Activated CD4-positive, alpha-beta memory T cell treated with anti-CD3 and anti-CD28 coated beads for 36 hours (primary cell): ENCODE measurements around the gene ACKR3. TPM values are rescaled to one million over a fixed set of nuclear protein-coding genes. Genes with fewer than 3 reads are reported as not detected.

ENCODE experiments used
- CTCF ChIA-PET: fragments of 350-600 bp; sonication (Branson Sonifier 250); formaldehyde crosslinking; loops from one replicate; lab custom pipeline; 2021; ENCODE audit warnings: antibody characterized with exemption, inconsistent platforms; lab: Charles Lee
- POLR2A ChIA-PET: fragments of 350-600 bp; sonication (Branson Sonifier 250); formaldehyde crosslinking; loops from one replicate; lab custom pipeline; 2021; ENCODE audit warnings: antibody characterized with exemption; lab: Charles Lee
- DNase-seq: peaks from one replicate; pipeline ENCODE4 v3.0.0-alpha.2; 2020
- H3K27ac Mint-ChIP-seq: one replicate; pipeline ENCODE4 v1.8.0; 2021; ENCODE audit warnings: mixed read lengths
- H3K27me3 Mint-ChIP-seq: one replicate; pipeline ENCODE4 v1.8.0; 2021; ENCODE audit warnings: mixed read lengths
- H3K36me3 Mint-ChIP-seq: one replicate; pipeline ENCODE4 v1.8.0; 2021; ENCODE audit warnings: mixed read lengths
- H3K4me1 Mint-ChIP-seq: one replicate; pipeline ENCODE4 v1.8.0; 2021; ENCODE audit warnings: low read depth, mixed read lengths
- H3K4me3 Mint-ChIP-seq: one replicate; pipeline ENCODE4 v1.8.0; 2021; ENCODE audit warnings: mild to moderate bottlenecking, mixed read lengths
- H3K9me3 Mint-ChIP-seq: one replicate; pipeline ENCODE4 v1.8.0; 2021; ENCODE audit warnings: mixed read lengths
- intact Hi-C: fragments of 100-400 bp; cut with micrococcal nuclease; formaldehyde crosslinking; loops from one replicate; pipeline ENCODE4 v1.15.1; 2023
- total RNA-seq, 2 experiments: library from RNA; stranded (reverse); gene quantifications; one replicate each; pipeline ENCODE4 v1.2.3, GENCODE V29; 2021

Gene ACKR3
- total RNA-seq, 2 experiments from 2014 or later: 1.2 TPM

- no peak for DNase-seq
- Mint-ChIP-seq H3K27ac (no peak overlapping the region), H3K4me3 (no peak overlapping the region), H3K27me3 (no peaks in the 10 kb centered on the region), H3K4me1 (no peaks in the 10 kb centered on the region), H3K9me3 (no peaks in the 10 kb centered on the region), H3K36me3 (peaks cover 16% of the 10 kb centered on the region)
- ChIA-PET CTCF (no interaction called here), POLR2A (no interaction called here)
- intact Hi-C loops: no loop called here
Measured at GRCh38 chr2:236579746-236580315, 10.2 kb downstream of the ACKR3 start.

DNA sequence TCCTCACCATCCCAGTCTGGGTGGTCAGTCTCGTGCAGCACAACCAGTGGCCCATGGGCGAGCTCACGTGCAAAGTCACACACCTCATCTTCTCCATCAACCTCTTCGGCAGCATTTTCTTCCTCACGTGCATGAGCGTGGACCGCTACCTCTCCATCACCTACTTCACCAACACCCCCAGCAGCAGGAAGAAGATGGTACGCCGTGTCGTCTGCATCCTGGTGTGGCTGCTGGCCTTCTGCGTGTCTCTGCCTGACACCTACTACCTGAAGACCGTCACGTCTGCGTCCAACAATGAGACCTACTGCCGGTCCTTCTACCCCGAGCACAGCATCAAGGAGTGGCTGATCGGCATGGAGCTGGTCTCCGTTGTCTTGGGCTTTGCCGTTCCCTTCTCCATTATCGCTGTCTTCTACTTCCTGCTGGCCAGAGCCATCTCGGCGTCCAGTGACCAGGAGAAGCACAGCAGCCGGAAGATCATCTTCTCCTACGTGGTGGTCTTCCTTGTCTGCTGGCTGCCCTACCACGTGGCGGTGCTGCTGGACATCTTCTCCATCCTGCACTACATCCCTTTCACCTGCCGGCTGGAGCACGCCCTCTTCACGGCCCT, 11.2 kb downstream of the ACKR3 start:
- ChIA-PET POLR2A (no interaction called here), CTCF (interaction anchor here (1.0 kb wide), 1 partner anchor 68 kb away, joined by 4 read pairs; no protein-coding TSS in a partner anchor)
- Mint-ChIP-seq H3K4me3 (no peak overlapping the region), H3K36me3 (peaks cover 16% of the 10 kb centered on the region), H3K4me1 (no peaks in the 10 kb centered on the region), H3K27me3 (no peaks in the 10 kb centered on the region), H3K9me3 (no peaks in the 10 kb centered on the region), H3K27ac (no peak overlapping the region)
- intact Hi-C loops: no loop called here
- no peak for DNase-seq

DNA sequence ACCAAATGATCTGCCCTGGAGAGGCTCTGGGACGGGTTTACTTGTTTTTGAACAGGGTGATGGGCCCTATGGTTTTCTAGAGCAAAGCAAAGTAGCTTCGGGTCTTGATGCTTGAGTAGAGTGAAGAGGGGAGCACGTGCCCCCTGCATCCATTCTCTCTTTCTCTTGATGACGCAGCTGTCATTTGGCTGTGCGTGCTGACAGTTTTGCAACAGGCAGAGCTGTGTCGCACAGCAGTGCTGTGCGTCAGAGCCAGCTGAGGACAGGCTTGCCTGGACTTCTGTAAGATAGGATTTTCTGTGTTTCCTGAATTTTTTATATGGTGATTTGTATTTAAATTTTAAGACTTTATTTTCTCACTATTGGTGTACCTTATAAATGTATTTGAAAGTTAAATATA, 11.9 kb downstream of the ACKR3 start:
- CTCF ChIA-PET: interaction anchor here (1.0 kb wide), 1 partner anchor 68 kb away, joined by 4 read pairs; no protein-coding TSS in a partner anchor
- H3K4me3 Mint-ChIP-seq: no peak overlapping the region
- H3K27ac Mint-ChIP-seq: no peak overlapping the region
- no peaks in the 10 kb centered on the region for H3K27me3 Mint-ChIP-seq
- H3K4me1 Mint-ChIP-seq: no peaks in the 10 kb centered on the region
- POLR2A ChIA-PET: no interaction called here
- H3K36me3 Mint-ChIP-seq: peaks cover 16% of the 10 kb centered on the region
- DNase-seq: no peak
- peaks cover 5% of the 10 kb centered on the region for H3K9me3 Mint-ChIP-seq
- intact Hi-C loops: no loop called here

DNA sequence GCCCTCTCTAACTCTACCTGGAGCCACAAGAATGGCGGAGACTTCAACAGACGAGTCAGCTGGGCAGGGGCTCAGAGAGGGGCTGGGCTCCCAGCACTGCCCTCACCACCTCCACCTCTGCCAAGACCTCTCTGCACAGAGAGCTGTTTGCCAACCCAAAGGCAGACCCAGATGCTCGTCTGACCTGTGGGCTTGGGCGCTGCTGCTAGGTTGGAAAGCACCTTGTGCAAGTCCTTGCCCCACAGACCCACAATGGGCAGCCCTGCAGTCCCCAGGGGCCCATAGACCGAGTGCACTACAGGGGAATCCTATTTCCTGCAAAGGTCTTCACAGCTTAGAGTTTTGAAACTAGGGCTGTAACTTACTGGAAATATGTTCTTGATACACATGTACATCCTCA, 13.3 kb downstream of the ACKR3 start:
- ChIA-PET CTCF (interaction anchor here (1.0 kb wide), 1 partner anchor 14 kb away, joined by 4 read pairs; the partner anchor contains the start of gene ACKR3), POLR2A (no interaction called here)
- Mint-ChIP-seq H3K27ac (no peak overlapping the region), H3K4me1 (no peaks in the 10 kb centered on the region), H3K36me3 (peaks cover 16% of the 10 kb centered on the region), H3K4me3 (no peak overlapping the region), H3K27me3 (no peaks in the 10 kb centered on the region), H3K9me3 (peaks cover 6% of the 10 kb centered on the region)
- DNase-seq: no peak
- intact Hi-C loops: no loop called here

GRCh38 chr2:236583621-236584203, 14.1 kb downstream of the ACKR3 start:
- no peak for DNase-seq

GRCh38 chr2:236584521-236585384, 15.1 kb downstream of the ACKR3 start:
- no peaks in the 10 kb centered on the region for H3K27me3 Mint-ChIP-seq
- no peaks in the 10 kb centered on the region for H3K4me1 Mint-ChIP-seq
- no peak overlapping the region for H3K4me3 Mint-ChIP-seq
- no peak overlapping the region for H3K27ac Mint-ChIP-seq
- intact Hi-C loops: no loop called here
- H3K9me3 Mint-ChIP-seq: peaks cover 6% of the 10 kb centered on the region
- peaks cover 16% of the 10 kb centered on the region for H3K36me3 Mint-ChIP-seq
- no peak for DNase-seq
- POLR2A ChIA-PET: no interaction called here
- CTCF ChIA-PET: no interaction called here

More at GRCh38 chr2:236583621-236584203, 14.1 kb downstream of the ACKR3 start:
- Mint-ChIP-seq H3K4me1 (no peaks in the 10 kb centered on the region), H3K4me3 (no peak overlapping the region), H3K27ac (no peak overlapping the region), H3K9me3 (peaks cover 6% of the 10 kb centered on the region), H3K36me3 (peaks cover 16% of the 10 kb centered on the region), H3K27me3 (no peaks in the 10 kb centered on the region)
- intact Hi-C loops: no loop called here
- ChIA-PET CTCF (no interaction called here), POLR2A (no interaction called here)

- peaks cover 7% of the 10 kb centered on the region for H3K36me3 Mint-ChIP-seq
- H3K4me3 Mint-ChIP-seq: no peak overlapping the region
- no peak for DNase-seq
- ChIA-PET CTCF (no interaction called here), POLR2A (no interaction called here)
- H3K4me1 Mint-ChIP-seq: no peaks in the 10 kb centered on the region
- no peaks in the 10 kb centered on the region for H3K27me3 Mint-ChIP-seq
- intact Hi-C loops: no loop called here
- H3K27ac Mint-ChIP-seq: no peak overlapping the region
- peaks cover 6% of the 10 kb centered on the region for H3K9me3 Mint-ChIP-seq
Measured at GRCh38 chr2:236585966-236586365, 16.3 kb downstream of the ACKR3 start.

DNA sequence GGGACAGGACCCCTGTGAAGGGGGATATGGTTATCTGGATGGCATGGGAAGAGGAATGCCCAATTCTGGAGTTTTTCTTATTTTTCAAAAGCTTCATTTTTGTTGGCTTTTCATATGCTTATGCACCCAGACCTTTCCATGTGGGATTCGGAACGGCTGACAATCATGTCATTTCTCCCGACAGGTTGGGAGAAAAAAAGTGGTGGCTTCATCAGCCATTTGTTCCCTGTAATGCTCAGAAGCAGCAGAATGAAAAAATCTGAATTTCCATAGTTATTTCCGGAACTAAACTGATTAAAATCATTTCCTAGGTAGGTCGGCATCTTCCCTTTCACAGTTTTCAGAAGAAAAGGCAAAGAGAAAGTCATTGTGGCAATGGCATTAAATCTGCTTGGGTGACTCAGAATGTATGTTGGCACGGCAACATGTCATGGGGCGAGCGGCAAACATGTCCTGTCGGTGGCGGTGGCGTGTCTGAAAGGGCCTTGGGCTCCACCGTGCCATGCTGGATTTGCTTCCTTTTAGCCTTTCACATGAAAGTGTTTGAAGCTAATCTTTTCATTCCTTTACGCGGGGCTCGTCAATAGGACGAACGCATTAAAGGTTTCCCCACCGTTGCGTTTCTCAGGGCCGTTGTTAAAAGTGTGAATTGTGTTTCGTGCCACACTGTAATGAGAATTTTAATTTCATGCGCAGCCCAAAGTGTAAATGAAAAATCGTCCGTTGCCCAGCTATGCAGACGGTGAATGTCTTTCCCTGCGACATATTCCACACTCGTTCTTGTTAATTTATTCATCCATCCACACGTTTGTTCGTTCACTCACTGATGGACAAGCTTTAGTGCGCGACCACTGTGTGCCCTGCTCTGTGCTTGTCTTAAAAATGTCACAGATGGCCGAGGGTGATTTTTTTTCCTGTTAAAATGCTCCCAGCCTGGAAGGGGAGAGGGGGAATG, 18.5 kb downstream of the ACKR3 start:
- peaks cover 6% of the 10 kb centered on the region for H3K9me3 Mint-ChIP-seq
- H3K27me3 Mint-ChIP-seq: no peaks in the 10 kb centered on the region
- H3K4me3 Mint-ChIP-seq: no peak overlapping the region
- no peaks in the 10 kb centered on the region for H3K36me3 Mint-ChIP-seq
- intact Hi-C loops: no loop called here
- no peak for DNase-seq
- CTCF ChIA-PET: interaction anchor here (1.2 kb wide), 1 partner anchor 18 kb away, joined by 3 read pairs; the partner anchor contains the start of gene ACKR3
- no peaks in the 10 kb centered on the region for H3K4me1 Mint-ChIP-seq
- H3K27ac Mint-ChIP-seq: no peak overlapping the region
- POLR2A ChIA-PET: no interaction called here

- no peaks in the 10 kb centered on the region for H3K4me1 Mint-ChIP-seq
- no peak overlapping the region for H3K27ac Mint-ChIP-seq
- no peaks in the 10 kb centered on the region for H3K27me3 Mint-ChIP-seq
- no peak overlapping the region for H3K4me3 Mint-ChIP-seq
- H3K9me3 Mint-ChIP-seq: peaks cover 6% of the 10 kb centered on the region
- POLR2A ChIA-PET: no interaction called here
- intact Hi-C loops: no loop called here
- CTCF ChIA-PET: interaction anchor here (1.2 kb wide), 1 partner anchor 19 kb away, joined by 3 read pairs; the partner anchor contains the start of gene ACKR3
- DNase-seq: no peak
- no peaks in the 10 kb centered on the region for H3K36me3 Mint-ChIP-seq
Measured at GRCh38 chr2:236588932-236589592, 19.4 kb downstream of the ACKR3 start.

GRCh38 chr2:236590846-236591245, 21.2 kb downstream of the ACKR3 start:
- Mint-ChIP-seq H3K36me3 (no peaks in the 10 kb centered on the region), H3K9me3 (peaks cover 6% of the 10 kb centered on the region), H3K4me1 (no peaks in the 10 kb centered on the region), H3K27ac (no peak overlapping the region), H3K4me3 (no peak overlapping the region), H3K27me3 (no peaks in the 10 kb centered on the region)
- DNase-seq: no peak
- intact Hi-C loops: no loop called here
- ChIA-PET CTCF (no interaction called here), POLR2A (no interaction called here)

DNA sequence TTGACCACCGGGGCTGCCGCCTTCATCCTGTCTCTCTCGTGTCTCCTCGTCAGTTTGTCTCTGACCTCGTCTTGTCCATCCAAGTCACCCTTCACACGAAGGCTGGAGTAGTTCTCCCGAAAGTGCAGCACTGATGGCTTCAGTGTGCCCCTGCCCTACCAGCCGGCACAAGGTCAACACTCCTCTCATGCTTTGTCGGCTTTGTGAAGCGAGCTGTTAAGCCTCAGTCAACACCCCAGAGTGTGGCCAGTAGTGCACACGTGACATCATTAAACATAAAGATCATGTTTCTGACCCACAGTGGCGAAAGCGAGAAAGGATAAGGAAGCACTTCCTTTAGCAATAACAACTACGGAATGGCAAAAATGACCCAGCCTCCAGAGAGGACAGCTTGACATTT, 23.2 kb downstream of the ACKR3 start:
- Mint-ChIP-seq H3K27ac (no peak overlapping the region), H3K36me3 (no peaks in the 10 kb centered on the region), H3K9me3 (no peaks in the 10 kb centered on the region), H3K4me3 (no peak overlapping the region), H3K4me1 (no peaks in the 10 kb centered on the region), H3K27me3 (no peaks in the 10 kb centered on the region)
- ChIA-PET CTCF (no interaction called here), POLR2A (no interaction called here)
- intact Hi-C loops: no loop called here
- no peak for DNase-seq
